ENCODE measurements around the gene VDR. TPM values are rescaled to one million over a fixed set of nuclear protein-coding genes. Genes with fewer than 3 reads are reported as not detected.

The VDR gene
- total RNA-seq, 2 donors from 2014 or later = 124 to 140 TPM

DNA sequence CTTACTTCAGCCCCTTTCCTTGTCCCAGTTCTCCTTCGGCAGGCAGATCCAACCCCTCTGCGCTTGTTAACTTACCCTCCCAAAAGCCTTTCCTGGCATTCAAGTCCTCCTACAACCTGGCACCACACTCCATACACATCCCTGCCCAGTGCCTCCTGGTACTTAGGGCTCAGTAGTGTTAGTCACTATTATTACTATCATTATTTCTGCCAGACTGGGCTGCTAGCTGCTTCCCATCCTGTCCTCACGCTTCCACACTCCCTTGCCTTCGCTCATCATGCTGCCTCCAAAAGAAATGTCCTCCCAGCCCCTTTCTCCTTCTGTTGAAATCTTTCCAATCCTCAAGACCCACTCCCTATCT lies 83.5 kb downstream of the VDR start:
- intact Hi-C loops (cut with DNase I) = no loop called here
- peaks cover 4% of the 10 kb centered on the region for H3K4me1 ChIP-seq
- DNase-seq = no peak
- no peaks in the 10 kb centered on the region for H3K27me3 ChIP-seq
- H3K27ac ChIP-seq = peak overlapping the region; percentile 80
- no peak overlapping the region for H3K4me3 ChIP-seq
- TF ChIP-seq, protein P1, sequence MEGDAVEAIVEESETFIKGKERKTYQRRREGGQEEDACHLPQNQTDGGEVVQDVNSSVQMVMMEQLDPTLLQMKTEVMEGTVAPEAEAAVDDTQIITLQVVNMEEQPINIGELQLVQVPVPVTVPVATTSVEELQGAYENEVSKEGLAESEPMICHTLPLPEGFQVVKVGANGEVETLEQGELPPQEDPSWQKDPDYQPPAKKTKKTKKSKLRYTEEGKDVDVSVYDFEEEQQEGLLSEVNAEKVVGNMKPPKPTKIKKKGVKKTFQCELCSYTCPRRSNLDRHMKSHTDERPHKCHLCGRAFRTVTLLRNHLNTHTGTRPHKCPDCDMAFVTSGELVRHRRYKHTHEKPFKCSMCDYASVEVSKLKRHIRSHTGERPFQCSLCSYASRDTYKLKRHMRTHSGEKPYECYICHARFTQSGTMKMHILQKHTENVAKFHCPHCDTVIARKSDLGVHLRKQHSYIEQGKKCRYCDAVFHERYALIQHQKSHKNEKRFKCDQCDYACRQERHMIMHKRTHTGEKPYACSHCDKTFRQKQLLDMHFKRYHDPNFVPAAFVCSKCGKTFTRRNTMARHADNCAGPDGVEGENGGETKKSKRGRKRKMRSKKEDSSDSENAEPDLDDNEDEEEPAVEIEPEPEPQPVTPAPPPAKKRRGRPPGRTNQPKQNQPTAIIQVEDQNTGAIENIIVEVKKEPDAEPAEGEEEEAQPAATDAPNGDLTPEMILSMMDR (IDR thresholded peaks at IDR 0.05) = no peak
- H3K36me3 ChIP-seq = no peaks in the 10 kb centered on the region
- H3K9me3 ChIP-seq = no peaks in the 10 kb centered on the region
- peak overlapping the region; percentile 92 to 97 for H3K9ac ChIP-seq (ENCODE audit: low read depth in 2 of 2, low read length in 2 of 2)

DNA sequence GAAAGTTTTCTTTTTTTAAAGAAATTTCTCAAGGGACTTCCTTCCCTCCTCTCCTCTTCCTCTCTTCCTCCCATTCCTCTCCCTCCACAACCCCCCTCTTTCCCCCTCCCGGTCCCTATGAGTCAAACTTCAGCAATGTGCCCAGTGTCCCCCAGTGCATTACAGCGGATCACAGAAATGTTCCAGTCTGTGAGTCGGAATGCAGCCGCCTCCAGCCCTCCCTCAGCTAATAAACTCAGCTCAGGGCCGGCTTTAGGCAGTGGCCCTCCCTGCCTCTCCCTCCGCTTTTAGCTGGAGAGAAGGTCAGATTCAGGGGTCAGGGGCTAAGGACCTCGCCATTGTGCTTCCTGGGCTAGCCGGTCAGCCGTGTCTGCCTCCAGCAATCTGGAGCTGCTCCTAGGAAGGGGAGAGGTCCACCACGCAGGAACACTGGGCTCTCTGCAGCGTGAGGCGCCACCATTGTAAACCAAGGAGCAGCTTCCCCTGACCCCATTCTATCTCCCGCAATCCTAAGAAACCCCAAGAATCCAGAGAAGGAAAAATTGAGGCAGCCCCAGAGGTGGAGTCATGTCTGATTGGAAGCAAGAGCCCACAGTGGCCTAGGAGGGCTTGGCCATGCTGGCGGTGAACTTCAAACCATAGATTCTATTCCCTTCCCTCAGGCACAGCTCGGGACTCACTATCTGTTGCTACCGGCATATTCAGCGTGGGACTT lies 84.0 kb downstream of the VDR start:
- peak overlapping the region; percentile 57 for H3K4me3 ChIP-seq
- intact Hi-C loops (cut with DNase I) = no loop called here
- peak; percentile 69 for DNase-seq
- TF ChIP-seq, protein P1 (IDR thresholded peaks at IDR 0.05) = no peak
- peak overlapping the region; percentile 92 to 97 for H3K9ac ChIP-seq (ENCODE audit: low read depth in 2 of 2, low read length in 2 of 2)
- no peaks in the 10 kb centered on the region for H3K9me3 ChIP-seq
- H3K4me1 ChIP-seq = peaks cover 4% of the 10 kb centered on the region
- H3K36me3 ChIP-seq = no peaks in the 10 kb centered on the region
- peak overlapping the region; percentile 94 for H3K27ac ChIP-seq
- no peaks in the 10 kb centered on the region for H3K27me3 ChIP-seq

DNA sequence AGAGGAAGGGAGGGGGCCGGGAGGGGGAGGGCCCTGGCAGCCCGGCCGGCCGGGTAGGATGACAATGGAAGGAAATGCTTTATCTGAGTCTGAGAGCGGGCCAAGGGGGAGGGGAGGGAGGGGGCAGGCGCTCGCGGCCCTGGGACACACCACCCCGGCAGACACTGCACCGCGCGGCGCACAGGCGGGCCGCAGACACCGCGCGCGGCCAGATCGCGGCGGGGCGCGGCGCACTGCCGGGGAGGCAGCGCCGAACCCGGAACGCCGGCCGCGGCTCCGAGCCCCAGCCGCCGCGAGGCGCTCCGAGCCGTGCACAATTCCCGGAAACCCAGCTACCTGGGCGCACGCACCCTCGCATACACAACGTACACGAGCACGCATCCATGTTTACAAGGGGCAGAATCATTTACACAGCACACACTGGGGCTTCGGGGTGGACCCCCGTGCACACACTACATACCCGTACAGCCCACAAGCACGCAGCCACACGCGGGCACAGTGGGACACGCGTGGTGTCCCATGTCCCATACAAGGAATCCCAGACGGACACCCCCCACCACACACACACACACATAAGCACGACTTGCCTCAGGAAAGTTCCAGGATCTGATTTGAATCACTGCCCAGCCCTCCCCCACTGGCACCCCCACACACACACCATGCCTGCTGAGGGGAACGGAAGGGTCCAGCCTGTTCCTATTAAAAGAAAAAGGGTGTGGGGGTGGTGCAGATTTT lies 84.7 kb downstream of the VDR start, which contains the start of gene HDAC7:
Gene HDAC7 (minus strand): TSS at position 8 of the 735 bp plus-strand sequence. CDS start 118 bp downstream, outside the sequence.
- H3K27ac ChIP-seq = peak within 1 kb of the TSS; percentile 94

DNA sequence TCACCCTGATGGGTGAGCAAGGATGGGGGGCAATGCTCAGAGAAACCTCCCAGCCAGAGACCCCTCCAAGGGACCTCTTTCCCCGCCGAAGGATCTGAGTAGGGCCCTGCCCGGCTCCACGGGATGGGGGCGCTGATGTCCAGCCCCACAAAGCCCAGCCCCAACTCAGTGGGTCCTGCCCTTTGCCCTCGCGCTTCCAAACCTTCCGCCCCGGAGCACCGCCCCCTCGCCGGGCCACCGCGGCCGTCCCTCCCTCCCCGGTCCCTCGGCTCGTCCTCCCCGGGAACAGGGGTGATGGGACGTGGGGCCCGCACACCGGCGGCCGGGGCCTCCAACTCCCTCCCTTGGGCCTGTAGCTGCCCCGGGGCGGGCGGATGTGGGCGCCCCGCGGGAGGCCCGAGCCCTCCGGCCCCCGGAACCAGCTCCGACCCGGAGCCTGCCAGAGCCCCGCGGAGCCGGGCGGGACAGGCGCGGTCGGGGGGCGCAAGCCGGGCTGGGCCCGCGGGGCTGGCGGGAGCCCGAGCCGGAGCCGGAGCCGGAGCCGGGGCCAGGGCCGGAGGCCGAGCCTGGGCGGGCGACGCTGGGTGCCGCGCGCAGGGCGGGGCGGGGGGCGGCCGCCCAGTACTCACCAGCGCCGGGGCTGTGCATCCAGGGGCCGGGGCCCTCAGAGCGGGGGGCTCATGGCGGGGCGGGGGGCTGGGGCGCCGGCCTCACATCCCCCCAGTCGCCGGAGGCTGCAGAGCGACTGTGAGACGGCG lies 85.5 kb downstream of the VDR start:
- H3K4me1 ChIP-seq = peaks cover 8% of the 10 kb centered on the region
- H3K9ac ChIP-seq (ENCODE audit: low read depth in 2 of 2, low read length in 2 of 2) = peak overlapping the region; percentile 64 to 89
- intact Hi-C loops (cut with DNase I) = no loop called here
- peak overlapping the region; percentile 57 for H3K4me3 ChIP-seq
- H3K27me3 ChIP-seq = no peaks in the 10 kb centered on the region
- no peaks in the 10 kb centered on the region for H3K9me3 ChIP-seq
- H3K27ac ChIP-seq = peak overlapping the region; percentile 94
- TF ChIP-seq, protein P1 (IDR thresholded peaks at IDR 0.05) = no peak
- no peaks in the 10 kb centered on the region for H3K36me3 ChIP-seq
- DNase-seq = peak; percentile 79

More for the DNA sequence above, 84.7 kb downstream of the VDR start, which contains the start of gene HDAC7:
- peak; percentile 86 for DNase-seq
- Histone ChIP-seq H3K9ac (ENCODE audit: low read depth in 2 of 2, low read length in 2 of 2) (peak within 1 kb of the TSS; percentile 92 to 97), H3K4me1 (peaks cover 4% of the 10 kb centered on the region), H3K4me3 (peak within 1 kb of the TSS; percentile 57), H3K27me3 (no peaks in the 10 kb centered on the region), H3K36me3 (no peaks in the 10 kb centered on the region), H3K9me3 (no peaks in the 10 kb centered on the region)
- TF ChIP-seq, protein P1 (IDR thresholded peaks at IDR 0.05) = no peak
- intact Hi-C loops (cut with DNase I) = no loop called here

DNA sequence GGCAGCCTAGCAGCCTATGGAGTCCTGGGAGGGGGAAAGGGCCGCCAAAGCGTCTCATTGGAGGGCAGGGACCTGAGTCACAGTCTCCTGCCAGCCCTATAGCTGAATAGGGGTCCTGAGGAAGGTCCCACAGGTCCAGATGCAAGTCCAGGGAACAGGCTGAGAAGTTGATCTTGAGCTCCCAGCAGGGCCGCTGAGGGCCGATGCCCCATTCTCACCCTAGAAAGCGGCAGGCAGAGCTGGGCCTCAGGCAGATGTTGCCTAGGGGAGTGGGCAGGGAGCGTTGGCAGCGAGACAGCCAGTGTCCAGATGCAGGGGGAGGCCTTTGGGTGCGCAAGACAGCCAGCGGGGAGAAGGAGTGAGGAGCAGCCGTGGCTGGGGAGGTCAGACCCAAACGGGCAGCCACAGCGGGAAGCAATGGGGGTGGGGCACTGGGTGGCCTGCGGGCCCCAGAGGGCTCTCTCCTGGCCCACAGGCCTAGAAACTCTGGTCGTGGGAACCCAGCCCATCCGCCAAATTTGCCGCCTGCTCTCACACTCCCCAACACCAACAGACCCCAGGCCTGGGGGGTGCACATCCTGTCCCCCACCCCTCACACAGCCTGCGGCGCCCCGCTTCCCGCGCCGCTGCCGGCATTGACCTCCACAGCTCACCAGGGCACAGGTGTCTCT lies 86.2 kb downstream of the VDR start:
- peak overlapping the region; percentile 94 for H3K27ac ChIP-seq
- H3K9ac ChIP-seq (ENCODE audit: low read depth in 2 of 2, low read length in 2 of 2) = peak overlapping the region; percentile 64 to 89
- peak overlapping the region; percentile 57 for H3K4me3 ChIP-seq
- no peaks in the 10 kb centered on the region for H3K36me3 ChIP-seq
- H3K4me1 ChIP-seq = peaks cover 11% of the 10 kb centered on the region
- H3K27me3 ChIP-seq = no peaks in the 10 kb centered on the region
- intact Hi-C loops (cut with DNase I) = no loop called here
- peak; percentile 48 for DNase-seq
- TF ChIP-seq, protein P1 (IDR thresholded peaks at IDR 0.05) = no peak
- H3K9me3 ChIP-seq = no peaks in the 10 kb centered on the region
